ENCODE results near the gene WDR13.

DNA sequence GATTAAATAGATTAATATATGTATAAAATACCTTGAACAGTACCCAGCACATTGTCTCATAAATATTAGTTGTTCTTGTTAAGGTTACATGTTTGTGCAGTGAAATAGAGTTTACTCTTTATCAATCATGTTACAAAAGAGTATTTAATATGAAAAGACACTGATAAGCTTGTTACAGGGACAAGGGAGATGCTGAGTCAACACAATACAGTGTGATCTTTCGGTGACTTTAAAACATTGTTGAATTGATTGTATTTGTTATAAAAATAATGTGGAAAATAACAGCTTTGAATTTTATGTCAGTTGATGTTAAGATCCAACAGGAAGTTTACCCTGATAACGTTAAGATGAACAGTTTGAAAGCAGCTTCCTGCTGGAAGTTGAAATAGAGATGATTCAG, 1.4 kb upstream of the WDR13 start:
- TF ChIP-seq, protein P1, sequence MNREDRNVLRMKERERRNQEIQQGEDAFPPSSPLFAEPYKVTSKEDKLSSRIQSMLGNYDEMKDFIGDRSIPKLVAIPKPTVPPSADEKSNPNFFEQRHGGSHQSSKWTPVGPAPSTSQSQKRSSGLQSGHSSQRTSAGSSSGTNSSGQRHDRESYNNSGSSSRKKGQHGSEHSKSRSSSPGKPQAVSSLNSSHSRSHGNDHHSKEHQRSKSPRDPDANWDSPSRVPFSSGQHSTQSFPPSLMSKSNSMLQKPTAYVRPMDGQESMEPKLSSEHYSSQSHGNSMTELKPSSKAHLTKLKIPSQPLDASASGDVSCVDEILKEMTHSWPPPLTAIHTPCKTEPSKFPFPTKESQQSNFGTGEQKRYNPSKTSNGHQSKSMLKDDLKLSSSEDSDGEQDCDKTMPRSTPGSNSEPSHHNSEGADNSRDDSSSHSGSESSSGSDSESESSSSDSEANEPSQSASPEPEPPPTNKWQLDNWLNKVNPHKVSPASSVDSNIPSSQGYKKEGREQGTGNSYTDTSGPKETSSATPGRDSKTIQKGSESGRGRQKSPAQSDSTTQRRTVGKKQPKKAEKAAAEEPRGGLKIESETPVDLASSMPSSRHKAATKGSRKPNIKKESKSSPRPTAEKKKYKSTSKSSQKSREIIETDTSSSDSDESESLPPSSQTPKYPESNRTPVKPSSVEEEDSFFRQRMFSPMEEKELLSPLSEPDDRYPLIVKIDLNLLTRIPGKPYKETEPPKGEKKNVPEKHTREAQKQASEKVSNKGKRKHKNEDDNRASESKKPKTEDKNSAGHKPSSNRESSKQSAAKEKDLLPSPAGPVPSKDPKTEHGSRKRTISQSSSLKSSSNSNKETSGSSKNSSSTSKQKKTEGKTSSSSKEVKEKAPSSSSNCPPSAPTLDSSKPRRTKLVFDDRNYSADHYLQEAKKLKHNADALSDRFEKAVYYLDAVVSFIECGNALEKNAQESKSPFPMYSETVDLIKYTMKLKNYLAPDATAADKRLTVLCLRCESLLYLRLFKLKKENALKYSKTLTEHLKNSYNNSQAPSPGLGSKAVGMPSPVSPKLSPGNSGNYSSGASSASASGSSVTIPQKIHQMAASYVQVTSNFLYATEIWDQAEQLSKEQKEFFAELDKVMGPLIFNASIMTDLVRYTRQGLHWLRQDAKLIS (CRISPR knock-in tag; IDR thresholded peaks at IDR 0.05; ENCODE audit: borderline replicate concordance) = no peak
- TF ChIP-seq, protein P2, sequence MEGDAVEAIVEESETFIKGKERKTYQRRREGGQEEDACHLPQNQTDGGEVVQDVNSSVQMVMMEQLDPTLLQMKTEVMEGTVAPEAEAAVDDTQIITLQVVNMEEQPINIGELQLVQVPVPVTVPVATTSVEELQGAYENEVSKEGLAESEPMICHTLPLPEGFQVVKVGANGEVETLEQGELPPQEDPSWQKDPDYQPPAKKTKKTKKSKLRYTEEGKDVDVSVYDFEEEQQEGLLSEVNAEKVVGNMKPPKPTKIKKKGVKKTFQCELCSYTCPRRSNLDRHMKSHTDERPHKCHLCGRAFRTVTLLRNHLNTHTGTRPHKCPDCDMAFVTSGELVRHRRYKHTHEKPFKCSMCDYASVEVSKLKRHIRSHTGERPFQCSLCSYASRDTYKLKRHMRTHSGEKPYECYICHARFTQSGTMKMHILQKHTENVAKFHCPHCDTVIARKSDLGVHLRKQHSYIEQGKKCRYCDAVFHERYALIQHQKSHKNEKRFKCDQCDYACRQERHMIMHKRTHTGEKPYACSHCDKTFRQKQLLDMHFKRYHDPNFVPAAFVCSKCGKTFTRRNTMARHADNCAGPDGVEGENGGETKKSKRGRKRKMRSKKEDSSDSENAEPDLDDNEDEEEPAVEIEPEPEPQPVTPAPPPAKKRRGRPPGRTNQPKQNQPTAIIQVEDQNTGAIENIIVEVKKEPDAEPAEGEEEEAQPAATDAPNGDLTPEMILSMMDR (IDR thresholded peaks at IDR 0.05) = no peak
- TF ChIP-seq ZNF121 (CRISPR knock-in tag; IDR thresholded peaks at IDR 0.05) (no peak), ETV6 (CRISPR knock-in tag; IDR thresholded peaks at IDR 0.05) (no peak), FOXK1 (CRISPR knock-in tag; IDR thresholded peaks at IDR 0.05) (no peak), ELF4 (CRISPR knock-in tag; IDR thresholded peaks at IDR 0.05; ENCODE audit: low read depth) (no peak), ZNF396 (CRISPR knock-in tag; IDR thresholded peaks at IDR 0.05; ENCODE audit: borderline replicate concordance) (no peak)
- TF ChIP-seq, protein P3, sequence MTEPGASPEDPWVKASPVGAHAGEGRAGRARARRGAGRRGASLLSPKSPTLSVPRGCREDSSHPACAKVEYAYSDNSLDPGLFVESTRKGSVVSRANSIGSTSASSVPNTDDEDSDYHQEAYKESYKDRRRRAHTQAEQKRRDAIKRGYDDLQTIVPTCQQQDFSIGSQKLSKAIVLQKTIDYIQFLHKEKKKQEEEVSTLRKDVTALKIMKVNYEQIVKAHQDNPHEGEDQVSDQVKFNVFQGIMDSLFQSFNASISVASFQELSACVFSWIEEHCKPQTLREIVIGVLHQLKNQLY (CRISPR knock-in tag; IDR thresholded peaks at IDR 0.05) = no peak
- TF ChIP-seq, protein P4, sequence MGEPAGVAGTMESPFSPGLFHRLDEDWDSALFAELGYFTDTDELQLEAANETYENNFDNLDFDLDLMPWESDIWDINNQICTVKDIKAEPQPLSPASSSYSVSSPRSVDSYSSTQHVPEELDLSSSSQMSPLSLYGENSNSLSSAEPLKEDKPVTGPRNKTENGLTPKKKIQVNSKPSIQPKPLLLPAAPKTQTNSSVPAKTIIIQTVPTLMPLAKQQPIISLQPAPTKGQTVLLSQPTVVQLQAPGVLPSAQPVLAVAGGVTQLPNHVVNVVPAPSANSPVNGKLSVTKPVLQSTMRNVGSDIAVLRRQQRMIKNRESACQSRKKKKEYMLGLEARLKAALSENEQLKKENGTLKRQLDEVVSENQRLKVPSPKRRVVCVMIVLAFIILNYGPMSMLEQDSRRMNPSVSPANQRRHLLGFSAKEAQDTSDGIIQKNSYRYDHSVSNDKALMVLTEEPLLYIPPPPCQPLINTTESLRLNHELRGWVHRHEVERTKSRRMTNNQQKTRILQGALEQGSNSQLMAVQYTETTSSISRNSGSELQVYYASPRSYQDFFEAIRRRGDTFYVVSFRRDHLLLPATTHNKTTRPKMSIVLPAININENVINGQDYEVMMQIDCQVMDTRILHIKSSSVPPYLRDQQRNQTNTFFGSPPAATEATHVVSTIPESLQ (CRISPR knock-in tag; IDR thresholded peaks at IDR 0.05) = no peak
